SK-N-MC (cell line): ENCODE results near the gene IP6K1.

Experiments
- EZH2 ChIP-seq: fragments of 200-600 bp; sonication (generic); IDR thresholded peaks from one replicate; pipeline ENCODE4 v1.6.1; 2017; ENCODE audit warnings: antibody characterized with exemption
- POLR2AphosphoS5 ChIP-seq: IDR thresholded peaks from 2 replicates; pipeline ENCODE4 v1.6.1; 2012; ENCODE audit warnings: mild to moderate bottlenecking, low read depth, low read length, borderline replicate concordance

DNA sequence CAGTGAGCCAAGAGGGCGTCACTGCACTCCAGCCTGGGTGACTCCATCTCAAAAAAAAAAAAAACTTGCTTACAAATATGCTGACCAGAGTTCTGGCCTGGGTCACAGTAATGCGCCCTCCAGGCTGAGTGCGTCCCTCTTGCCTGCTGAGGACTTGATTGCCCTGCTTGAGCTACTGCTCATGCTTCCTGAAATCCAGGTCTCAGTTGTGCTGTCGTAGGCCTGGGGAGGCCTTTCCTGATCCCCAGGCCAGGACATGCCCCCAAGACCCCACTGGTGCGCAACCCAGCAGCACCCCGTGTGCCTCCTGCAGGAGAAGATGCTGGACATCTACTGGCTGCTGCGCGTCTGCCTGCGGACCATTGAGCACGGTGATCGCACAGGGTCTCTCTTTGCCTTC, 74.2 kb downstream of the IP6K1 start:
- no peak for TF ChIP-seq POLR2AphosphoS5
- TF ChIP-seq EZH2: no peak
